GM19467 (cell line): ENCODE data around the gene NUCB2.
"Not testable (repeated sequence)": the region's sequence is repeated elsewhere in the genome, so short reads cannot be mapped to it uniquely, and the experiment has no call there.

Experiments used
- ATAC-seq: cut with Tn5 transposase; IDR thresholded peaks from one replicate; pipeline ENCODE4 v1.9.1; 2021; ENCODE audit warnings: mild to moderate bottlenecking, moderate library complexity; ENCODE audit not compliant: unreplicated experiment

Gene NUCB2

DNA sequence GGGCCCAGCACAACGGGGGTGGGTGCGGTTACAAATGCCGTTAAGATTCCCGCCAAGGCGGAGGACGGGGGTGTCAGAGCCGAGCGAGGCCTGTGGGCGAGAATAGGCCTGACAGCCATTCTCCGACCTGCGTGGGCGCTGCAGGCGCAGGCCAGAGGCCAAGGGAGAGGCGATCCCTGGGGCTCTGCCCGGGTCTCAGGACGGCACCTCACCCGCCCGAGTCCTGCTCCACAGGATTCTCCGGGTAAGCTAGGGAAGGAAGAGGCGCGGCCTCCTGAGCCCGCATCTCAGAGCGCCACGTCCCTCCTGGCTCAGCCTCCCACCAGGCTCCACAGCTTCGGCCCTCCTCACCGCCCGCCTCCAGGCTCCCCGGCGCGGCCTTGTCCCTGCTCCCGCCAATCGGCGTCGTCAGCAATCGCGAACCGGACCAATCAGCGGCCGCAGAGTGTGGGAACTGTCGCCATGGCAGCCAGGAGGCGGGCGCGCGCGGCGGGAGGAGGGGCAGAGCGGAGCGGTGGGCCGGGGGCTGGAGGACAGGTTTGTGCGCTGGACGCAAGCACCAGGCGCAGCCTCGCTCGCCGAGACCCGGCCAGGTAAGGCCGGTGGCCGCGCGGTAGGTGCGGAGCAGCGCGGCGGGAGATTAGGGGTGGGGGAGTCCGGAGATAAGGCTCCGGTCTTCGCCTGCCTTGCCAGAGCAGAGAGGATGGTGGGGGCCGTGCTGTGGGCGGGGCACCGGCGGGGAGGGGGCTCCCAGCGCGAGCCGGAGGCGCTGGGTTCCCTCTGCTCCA lies at the start of gene NUCB2:
NUCB2 (plus strand) TSS at position 504 of the 788 bp plus-strand sequence. CDS start 18,585 bp downstream, outside the sequence.
- peak; percentile 98 for ATAC-seq

DNA sequence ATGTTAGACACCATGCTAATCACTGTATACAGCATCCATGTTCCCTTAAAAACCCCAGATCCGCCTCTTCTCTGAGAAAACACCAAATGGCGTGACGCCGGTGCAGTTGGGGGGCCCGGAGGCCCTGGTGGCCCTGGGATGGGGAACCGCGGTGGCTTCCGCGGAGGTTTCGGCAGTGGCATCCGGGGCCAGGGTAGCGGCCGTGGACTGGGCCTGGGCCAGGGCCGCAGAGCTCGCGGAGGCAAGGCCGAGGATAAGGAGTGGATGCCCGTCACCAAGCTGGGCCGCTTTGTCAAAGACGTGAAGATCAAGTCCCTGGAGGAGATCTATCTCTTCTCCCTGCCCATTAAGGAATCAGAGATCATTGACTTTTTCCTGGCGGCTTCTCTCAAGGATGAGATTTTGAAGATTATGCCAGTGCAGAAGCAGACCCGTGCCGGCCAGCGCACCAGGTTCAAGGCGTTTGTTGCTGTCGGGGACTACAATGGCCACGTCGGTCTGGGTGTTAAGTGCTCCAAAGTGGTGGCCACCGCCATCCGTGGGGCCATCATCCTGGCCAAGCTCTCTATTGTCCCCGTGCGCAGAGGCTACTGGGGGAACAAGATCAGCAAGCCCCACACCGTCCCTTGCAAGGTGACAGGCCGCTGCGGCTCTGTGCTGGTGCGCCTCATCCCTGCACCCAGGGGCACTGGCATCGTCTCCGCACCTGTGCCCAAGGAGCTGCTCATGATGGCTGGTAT lies 48.2 kb upstream of the NUCB2 start:
- not testable (repeated sequence) for ATAC-seq

DNA sequence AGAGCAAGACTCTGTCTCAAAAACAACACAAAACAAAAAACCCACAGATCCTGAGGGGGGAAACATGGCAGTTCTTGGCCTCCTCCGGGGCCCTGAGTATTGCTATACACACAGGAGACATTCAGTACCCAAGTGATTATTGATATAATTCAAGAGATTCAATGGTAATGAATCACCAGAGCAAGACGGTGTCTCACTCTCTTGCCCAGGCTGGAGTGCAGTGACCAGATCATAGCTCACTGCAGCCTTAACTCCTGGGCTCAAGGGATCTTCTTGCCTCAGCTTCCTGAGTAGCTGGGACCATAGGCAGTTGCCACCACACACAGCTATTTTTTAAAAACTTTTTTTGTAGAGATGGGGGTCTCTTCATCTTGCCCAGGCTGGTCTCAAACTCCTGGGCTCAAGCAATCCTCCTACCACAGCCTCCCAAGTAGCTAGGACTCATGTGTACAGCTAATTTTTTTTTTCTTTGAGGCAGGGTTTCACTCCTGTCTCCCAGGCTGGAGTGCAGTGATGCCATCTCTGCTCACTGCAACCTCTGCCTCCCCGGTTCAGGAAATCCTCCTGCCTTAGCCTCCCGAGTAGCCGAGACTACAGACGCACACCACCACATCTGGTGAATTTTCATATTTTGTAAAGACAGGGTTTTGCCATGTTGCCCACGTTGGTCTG lies 46.9 kb upstream of the NUCB2 start:
- ATAC-seq, result no peak

DNA sequence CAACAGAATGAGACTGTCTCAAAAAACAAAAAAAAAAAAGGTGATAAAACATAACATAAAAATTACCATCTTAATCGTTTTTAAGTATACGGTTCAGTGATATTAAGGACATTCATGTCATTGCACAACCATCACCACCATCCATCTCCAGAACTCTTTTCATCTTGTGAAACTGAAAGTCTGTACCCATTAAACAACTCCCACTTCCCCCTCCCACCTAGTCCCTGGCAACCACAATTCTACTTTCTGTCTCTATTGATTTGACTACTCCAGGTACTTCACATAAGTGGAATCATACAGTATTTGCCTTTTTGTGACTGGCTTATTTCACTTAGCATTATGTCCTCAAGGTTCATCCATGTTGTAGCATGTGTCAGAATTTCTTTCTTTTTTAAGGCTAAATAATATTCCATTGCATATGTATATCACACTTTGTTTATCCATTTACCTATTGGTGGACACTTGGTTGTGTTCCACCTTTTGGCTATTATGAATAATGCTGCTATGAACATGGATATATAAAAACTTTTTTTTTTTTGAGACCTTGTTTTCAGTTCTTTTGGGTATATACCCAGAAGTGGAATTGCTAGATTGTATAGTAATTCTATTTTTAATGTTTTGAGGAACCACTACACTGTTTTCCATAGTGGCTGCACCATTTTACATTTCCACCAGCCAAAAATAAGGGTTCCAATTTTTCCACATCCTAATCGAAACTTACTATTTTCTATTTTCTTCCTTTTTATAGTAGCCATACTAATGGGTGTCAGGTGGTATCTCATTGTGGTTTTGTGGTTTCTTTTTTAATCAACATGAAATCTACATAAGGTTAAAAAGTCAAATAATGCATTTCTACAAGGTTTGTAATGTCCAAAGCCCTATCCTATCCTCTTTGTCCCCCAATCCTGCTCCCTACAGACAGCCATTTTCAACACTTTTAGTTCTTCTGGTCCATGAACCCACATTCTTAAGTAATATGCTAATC lies 45.4 kb upstream of the NUCB2 start:
- ATAC-seq, result peak; percentile 94

DNA sequence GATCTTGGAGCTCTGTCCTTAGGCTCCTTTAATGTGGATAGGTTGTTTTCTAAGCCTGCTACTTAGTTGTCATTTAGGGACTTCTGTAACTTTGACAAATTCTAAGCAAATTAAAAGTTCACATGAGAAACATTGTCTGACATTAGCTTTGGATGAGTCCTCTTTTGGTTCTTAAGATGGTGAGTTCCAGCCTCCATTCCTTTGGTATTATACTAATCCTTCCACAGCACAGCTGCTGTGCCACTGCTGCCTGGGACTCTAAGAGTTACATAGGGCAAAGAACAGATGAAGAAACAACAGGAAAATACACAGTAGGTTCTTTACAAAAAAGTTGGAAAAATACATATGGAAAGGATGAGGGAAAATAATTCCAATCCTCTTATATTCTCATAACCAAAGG lies 43.4 kb upstream of the NUCB2 start:
- no peak for ATAC-seq

DNA sequence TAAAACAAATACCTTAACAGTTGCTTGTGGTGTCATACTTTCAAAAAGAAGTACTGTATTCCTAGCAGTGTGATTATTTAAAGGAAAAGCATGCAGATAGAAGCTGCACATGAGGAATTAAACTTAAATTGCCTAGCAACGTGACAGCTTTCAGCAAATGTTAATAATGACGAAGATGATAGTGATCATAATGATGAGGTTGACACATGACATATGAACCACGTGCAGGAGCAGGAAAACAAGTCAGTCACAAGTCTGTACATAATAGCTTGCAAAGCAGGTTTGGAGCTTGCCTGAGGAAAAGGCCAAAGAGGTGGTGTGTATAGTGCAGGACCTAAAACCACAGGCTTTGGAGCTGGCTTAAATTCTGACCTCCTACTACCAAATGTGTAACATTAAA lies 38.2 kb upstream of the NUCB2 start:
- no peak for ATAC-seq

DNA sequence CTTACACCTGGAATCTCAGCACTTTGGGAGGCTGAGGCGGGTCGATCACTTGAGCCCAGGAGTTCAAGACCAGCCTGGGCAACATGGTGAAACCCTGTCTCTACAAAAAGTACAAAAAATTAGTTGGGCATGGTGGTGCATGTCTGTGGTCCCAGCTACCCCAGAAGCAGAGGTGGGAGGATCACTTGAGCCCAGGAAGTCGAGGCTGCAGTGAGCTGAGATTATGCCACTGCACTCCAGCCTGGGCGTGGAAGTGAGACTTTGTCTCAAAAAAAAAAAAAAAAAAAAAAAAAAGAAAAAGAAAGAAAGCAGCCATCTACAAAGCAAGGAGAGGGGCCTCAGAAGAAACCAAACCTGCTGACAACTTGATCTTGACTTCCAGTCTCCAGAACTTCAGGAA lies 36.6 kb upstream of the NUCB2 start:
- not testable (repeated sequence) for ATAC-seq

DNA sequence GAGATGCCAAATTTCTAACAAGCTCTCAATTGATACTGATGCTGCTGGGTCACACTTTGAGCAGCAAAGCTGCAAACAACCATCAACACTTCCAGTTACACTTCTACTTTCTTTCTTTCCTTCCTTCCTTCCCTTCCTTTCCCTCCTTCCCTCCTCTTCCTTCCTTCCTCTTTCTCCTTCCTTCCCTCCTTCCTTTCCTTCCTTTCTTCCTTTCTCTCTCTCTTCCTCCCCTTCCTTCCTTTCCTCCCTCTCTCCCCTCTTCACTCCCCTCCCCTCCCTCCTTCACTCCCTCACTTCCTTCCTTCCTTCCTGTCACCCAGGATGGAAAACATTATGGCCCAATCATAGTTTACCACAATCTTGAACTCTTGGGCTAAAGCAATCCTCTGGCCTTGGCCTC lies 35.8 kb upstream of the NUCB2 start:
- no peak for ATAC-seq

DNA sequence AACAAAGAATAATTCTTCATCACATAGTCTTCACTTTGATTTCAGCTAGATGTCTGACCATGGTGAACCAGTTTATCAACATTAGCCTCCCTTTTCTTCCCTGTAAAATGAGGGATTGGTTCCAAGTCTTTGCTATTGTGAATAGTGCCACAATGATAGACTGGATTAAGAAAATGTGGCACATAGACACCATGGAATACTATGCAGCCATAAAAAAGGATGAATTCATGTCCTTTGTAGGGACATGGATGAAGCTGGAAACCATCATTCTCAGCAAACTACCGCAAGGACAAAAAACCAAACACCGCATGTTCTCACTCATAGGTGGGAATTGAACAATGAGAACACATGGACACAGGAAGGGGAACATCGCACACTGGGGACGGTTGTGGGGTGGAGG lies 33.6 kb upstream of the NUCB2 start:
- not testable (repeated sequence) for ATAC-seq

DNA sequence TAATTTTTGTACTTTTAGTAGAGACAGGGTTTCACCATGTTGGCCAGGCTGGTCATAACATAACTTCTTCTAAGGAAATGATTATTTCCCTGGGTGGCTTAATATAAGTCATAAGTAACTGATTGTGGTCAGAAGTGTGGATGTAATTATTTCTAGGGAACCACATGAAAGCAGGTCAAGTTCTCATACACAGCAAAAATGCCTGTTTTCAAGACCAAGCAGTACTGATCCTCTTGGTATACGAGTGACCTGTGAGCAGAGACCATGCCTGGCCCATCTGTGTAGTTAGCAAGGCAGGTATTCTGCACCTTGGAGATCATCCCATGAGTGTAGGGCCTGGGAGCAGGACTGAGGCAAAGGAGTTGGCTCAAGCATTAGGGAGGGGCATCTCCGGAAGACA lies 32.5 kb upstream of the NUCB2 start:
- peak; percentile 96 for ATAC-seq

DNA sequence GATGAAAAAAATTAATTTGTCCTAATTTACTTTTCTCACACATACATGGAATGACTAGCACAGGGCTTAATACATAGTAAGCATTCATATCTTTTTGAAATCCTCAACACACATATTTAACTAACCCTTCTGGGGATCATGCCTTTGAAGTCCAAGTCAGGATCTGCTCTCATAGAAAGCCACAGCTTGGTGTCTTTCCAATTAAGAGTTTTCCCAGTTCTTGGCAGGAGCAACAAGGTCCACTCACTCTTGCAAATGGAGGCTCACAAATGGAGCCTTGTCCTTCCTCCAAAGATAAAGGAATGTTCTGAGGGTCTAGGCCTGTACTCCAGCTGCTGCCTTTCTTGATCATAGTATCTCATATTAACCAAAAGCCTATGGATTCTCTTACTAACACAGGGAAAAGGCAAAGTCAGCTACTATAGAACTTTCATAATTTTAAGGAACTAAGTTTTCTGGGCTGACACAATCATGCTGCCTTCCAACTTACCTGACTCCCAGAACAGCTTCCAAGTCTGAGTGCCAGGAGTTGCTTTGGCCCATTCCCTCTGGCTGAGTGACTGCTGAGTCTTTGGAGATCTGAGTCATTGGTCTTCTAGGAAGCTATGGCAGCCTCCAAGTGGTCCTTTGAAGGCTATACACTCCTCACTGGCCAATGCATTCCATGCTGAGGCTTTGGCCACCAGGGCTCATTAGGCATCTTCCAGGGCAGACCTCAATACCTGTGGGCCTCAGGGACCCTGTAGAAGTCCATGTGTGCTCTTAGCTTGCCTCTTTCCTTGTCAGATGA lies 25.8 kb upstream of the NUCB2 start:
- ATAC-seq, result no peak

DNA sequence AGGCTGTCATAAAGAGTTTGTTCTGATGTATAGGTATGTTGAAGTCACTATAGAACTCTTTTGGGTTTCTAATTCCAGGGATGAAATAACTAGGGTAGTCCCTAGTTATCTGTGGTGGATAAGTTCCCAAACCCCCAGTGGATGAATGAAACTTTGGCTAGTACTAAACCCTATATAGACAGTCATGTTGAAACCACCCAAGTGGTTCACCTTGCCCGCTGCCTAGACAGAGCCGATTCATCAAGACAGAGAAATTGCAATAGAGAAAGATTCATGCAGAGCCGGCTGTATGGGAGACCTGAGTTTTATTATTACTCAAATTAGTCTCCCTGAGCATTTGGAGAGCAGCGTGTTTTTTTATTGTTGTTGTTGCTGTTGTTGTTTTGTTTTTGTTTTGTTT lies 23.8 kb upstream of the NUCB2 start:
- no peak for ATAC-seq

DNA sequence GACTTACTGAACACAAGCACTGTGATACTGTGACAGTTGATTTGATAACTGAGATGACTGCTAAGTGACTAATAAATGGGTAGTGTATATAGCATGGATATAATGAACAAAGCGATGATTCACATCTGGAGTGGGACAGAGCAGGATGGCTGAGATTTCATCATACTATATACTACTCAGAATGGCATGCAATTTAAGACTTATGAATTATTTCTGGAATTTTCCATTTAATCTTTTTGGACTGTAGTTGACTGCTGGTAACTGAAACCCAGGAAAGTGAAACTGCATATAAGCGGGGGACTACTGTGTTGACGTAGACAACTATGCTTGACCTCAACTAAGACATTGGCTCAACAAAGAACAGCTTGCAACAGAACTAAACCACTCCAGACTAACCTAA lies 20.0 kb upstream of the NUCB2 start:
- no peak for ATAC-seq

DNA sequence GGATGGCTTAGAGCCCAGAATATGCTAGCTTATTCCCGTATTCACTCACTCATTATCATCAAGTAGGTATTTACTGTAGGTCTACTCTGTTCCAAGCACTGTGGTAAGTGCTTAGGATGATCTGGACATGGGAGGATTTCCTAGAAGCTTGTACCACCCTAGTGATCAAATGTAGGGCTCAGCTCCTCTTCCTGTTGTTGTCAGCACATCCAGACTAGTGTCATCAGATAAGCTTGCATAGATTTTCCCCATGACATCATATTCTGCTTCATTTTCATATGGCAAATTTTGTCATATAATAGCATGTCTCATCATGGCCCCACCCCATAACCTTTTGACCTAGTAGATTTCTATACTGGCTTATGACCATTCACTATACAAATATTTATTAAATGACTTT lies 19.3 kb upstream of the NUCB2 start:
- no peak for ATAC-seq

DNA sequence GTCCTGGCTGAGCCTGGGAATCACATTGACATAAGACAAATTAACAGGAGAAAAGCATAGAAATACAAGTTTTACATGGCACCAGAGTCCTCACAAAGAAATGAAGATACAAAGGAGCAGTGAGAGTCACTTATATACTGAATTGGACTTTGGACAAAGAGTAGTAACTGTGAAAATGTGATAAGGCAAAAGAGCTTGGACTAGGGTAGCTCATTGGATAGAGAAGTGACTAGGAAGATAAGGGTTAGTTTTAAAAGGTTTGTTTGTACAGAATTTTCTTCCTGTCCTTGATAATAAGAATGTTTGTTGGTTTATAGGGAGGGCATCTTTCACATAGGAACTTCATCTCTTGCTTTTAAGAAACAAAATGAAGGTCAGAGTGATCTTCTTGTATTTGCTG lies 17.9 kb upstream of the NUCB2 start:
- ATAC-seq, result no peak

DNA sequence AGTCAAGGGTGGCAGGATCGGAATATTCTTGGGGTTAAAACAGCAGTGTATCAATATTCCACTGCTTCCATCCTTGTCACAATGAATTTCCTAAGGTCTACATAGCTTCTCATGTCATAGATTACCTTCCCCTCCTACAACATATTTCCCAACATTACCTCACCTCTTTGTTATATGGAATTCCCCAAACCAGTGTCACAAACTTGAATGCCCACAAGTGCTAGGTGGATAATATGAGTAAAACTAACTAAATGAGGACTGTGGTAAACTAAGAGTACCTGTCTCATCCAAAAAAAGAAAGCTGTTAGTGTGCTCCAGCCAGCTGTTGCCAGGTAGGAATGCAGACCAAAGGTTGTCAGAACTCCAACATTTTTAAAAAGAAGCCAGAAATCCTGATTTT lies 17.0 kb upstream of the NUCB2 start:
- no peak for ATAC-seq

DNA sequence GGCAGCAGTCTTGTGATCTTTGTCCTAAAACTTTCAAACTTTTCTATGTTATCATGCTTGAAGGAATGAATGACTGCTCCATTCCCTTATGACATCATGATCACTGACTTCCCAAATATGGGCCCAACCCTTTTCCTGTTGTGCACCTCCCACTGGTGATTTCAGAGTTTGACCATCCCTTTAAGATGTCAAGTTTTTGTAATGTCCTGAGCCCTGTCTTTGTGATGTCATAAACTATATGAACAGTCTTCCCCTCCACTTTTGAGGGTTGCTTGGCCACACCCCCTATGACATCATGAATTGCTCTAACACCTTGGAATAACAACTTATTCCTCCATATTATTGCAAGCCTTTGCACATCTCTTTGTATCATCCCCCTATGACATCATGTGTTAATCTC lies 16.5 kb upstream of the NUCB2 start:
- ATAC-seq, result no peak

DNA sequence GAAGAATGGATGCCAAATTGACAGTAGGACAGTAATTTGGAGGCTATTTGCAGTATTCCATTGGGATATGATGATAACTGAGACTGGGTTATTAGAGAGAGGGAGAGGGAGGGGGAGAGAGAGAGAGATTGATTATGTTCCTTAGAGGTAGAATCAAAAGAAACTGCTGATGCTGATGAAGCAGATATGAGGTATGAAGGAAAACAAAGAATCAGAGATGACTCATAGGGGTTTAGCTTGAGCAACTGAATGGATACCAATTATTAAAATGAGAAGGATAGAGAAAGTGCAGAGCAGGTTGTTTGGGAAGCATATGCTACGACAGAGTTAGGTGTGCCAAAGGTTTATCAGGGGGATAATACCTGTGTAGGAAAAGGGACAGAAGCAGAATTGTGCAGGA lies 12.8 kb upstream of the NUCB2 start:
- no peak for ATAC-seq

DNA sequence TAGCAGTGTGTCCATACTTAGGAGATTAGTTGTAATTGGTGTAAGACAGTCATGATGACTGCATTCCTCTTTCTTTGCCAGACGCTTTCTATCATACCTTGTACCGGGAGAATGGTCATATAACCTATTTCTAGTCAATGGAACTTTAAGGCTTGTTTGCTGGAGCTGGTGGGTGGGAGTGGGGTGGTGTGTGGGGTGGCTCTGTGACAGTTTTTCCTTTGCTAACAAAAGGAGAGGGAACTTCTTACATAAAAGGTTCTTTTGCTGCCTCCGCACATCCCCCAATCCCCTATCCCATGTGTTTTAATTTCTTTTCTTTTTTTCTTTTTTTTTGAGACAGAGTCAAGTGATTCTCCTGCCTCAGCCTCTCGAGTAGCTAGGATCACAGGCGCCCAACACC lies 9.8 kb upstream of the NUCB2 start:
- no peak for ATAC-seq

DNA sequence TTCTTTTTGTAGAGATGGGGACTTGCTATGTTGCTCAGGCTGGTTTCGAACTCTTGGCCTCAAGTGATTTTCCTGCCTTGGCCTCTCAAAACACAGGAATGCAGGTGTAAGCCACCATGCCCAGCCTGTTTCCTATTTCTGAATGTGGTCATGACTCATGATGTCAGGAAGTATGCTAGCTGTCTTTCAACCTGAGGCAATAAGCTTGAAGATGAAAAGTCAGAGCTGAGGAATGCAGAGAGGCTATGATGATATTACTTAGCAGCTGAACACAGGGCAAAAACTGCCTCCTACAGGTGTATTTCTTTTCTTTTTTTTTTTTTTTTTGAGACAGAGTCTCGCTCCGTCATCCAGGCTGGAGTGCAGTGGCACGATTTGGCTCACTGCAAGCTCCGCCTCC lies 9.0 kb upstream of the NUCB2 start:
- no peak for ATAC-seq
